ENCODE results near the gene ENPP7.

Gene ENPP7

DNA sequence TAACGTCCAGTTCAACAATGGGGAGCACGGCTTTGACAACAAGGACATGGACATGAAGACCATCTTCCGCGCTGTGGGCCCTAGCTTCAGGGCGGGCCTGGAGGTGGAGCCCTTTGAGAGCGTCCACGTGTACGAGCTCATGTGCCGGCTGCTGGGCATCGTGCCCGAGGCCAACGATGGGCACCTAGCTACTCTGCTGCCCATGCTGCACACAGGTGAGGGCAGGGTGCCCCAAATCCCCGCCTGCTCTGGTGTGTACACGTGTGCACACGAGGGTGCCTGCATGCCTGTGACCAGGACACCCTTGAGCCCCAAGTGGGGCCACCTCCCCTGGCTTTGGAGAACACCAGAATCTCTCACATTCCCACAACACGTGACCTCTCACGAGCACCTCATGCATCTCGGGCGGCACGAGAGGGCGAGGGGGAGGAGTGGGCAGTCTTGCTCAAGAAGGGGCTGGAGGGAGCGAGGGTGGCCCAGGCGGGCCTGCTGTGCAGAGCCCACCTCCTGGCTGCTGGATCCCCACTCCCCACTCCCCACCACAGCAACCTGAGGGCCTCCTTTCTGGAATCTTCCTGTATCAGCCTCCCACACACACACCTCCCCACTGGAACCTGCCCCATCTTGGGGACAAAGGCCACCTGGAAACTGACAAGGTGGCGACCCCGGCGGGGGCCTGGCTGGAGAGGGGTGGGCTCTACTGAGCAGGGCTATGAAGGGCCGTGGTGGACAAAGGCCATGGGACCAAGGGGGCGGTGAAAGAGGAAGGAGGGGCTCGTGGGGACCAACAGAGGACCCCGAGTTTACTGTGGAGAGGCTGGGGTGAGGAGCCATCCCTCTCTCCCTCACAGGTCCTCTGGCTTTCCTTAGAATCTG lies 6.5 kb downstream of the ENPP7 start:
- Histone ChIP-seq H3F3A (ENCODE audit: low read depth) (no peaks in the 10 kb centered on the region), H3K4me3 (ENCODE audit: low read length, poor library complexity, severe bottlenecking) (no peak overlapping the region), H3K4me2 (ENCODE audit: low read depth, low read length, poor library complexity, severe bottlenecking) (no peak overlapping the region), H3K4me1 (ENCODE audit: insufficient read depth, low read length, poor library complexity, severe bottlenecking) (peaks cover 3% of the 10 kb centered on the region), H3K9ac (ENCODE audit: low read depth, low read length, poor library complexity, severe bottlenecking) (no peak overlapping the region), H3K79me2 (ENCODE audit: insufficient read depth, low read length) (no peaks in the 10 kb centered on the region), H3K36me3 (ENCODE audit: insufficient read depth, low read length) (no peaks in the 10 kb centered on the region), H3K27me3 (ENCODE audit: insufficient read depth, low read length, poor library complexity, severe bottlenecking) (no peaks in the 10 kb centered on the region), H3K9me3 (ENCODE audit: insufficient read depth, low read depth, low read length) (no peaks in the 10 kb centered on the region), H3K9me2 (replicated peaks; ENCODE audit: low read depth, low read length) (no peaks in the 10 kb centered on the region), H2AFZ (ENCODE audit: low read length) (no peak overlapping the region), H4K20me1 (ENCODE audit: insufficient read depth, low read length, poor library complexity, severe bottlenecking) (no peaks in the 10 kb centered on the region)
- TF ChIP-seq EZH2phosphoT487 (IDR thresholded peaks at IDR 0.05; ENCODE audit: borderline replicate concordance) = no peak
- no peak for TF ChIP-seq CTCF (conservative IDR thresholded peaks at IDR 0.05; ENCODE audit: low read length)

DNA sequence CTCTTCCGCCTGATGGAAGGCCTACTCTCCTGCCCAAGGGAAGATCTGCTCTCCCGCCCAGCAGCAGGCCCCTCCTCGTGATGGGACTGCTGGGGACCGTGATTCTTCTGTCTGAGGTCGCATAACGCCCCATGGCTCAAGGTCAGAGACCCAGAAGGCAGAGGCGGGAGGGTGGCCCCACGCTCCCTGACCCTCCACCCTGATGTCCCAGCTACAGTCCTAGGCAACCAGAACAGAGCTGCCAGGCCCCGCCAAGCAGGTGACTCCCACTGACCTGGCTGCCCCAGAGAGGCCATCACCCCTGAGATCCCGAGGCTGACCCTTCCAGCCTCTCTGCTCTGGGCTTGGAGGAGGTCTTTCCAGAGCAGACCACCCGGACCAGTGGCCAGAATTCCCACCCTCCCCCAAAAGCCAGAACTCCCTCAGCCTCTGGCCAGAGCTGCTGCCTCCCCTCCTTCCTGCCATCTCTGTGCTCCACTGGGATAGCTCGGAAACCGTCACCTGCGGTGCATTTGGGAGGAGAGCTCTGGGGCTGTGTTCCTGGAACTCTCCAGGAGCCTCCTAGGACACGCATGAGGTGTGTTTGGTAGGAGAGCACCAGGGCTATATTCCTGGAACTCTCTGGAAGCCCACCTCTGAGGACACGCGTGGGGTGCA lies 7.3 kb downstream of the ENPP7 start:
- H4K20me1 ChIP-seq (ENCODE audit: insufficient read depth, low read length, poor library complexity, severe bottlenecking) = no peaks in the 10 kb centered on the region
- H3K9me2 ChIP-seq (replicated peaks; ENCODE audit: low read depth, low read length) = no peaks in the 10 kb centered on the region
- H3K36me3 ChIP-seq (ENCODE audit: insufficient read depth, low read length) = no peaks in the 10 kb centered on the region
- H3K79me2 ChIP-seq (ENCODE audit: insufficient read depth, low read length) = no peaks in the 10 kb centered on the region
- no peaks in the 10 kb centered on the region for H3K9me3 ChIP-seq (ENCODE audit: insufficient read depth, low read depth, low read length)
- H3F3A ChIP-seq (ENCODE audit: low read depth) = no peaks in the 10 kb centered on the region
- H3K4me3 ChIP-seq (ENCODE audit: low read length, poor library complexity, severe bottlenecking) = no peak overlapping the region
- H3K4me1 ChIP-seq (ENCODE audit: insufficient read depth, low read length, poor library complexity, severe bottlenecking) = peaks cover 4% of the 10 kb centered on the region
- H3K27me3 ChIP-seq (ENCODE audit: insufficient read depth, low read length, poor library complexity, severe bottlenecking) = no peaks in the 10 kb centered on the region
- no peak overlapping the region for H2AFZ ChIP-seq (ENCODE audit: low read length)
- no peak overlapping the region for H3K9ac ChIP-seq (ENCODE audit: low read depth, low read length, poor library complexity, severe bottlenecking)
- no peak overlapping the region for H3K4me2 ChIP-seq (ENCODE audit: low read depth, low read length, poor library complexity, severe bottlenecking)
- TF ChIP-seq CTCF (conservative IDR thresholded peaks at IDR 0.05; ENCODE audit: low read length) (no peak), EZH2phosphoT487 (IDR thresholded peaks at IDR 0.05; ENCODE audit: borderline replicate concordance) (no peak)

- Histone ChIP-seq H3F3A (ENCODE audit: low read depth) (no peaks in the 10 kb centered on the region), H2AFZ (ENCODE audit: low read length) (no peak overlapping the region), H3K79me2 (ENCODE audit: insufficient read depth, low read length) (no peaks in the 10 kb centered on the region), H4K20me1 (ENCODE audit: insufficient read depth, low read length, poor library complexity, severe bottlenecking) (no peaks in the 10 kb centered on the region), H3K9me2 (replicated peaks; ENCODE audit: low read depth, low read length) (no peaks in the 10 kb centered on the region), H3K9ac (ENCODE audit: low read depth, low read length, poor library complexity, severe bottlenecking) (no peak overlapping the region), H3K4me3 (ENCODE audit: low read length, poor library complexity, severe bottlenecking) (no peak overlapping the region), H3K9me3 (ENCODE audit: insufficient read depth, low read depth, low read length) (no peaks in the 10 kb centered on the region), H3K4me1 (ENCODE audit: insufficient read depth, low read length, poor library complexity, severe bottlenecking) (peaks cover 4% of the 10 kb centered on the region), H3K36me3 (ENCODE audit: insufficient read depth, low read length) (no peaks in the 10 kb centered on the region), H3K4me2 (ENCODE audit: low read depth, low read length, poor library complexity, severe bottlenecking) (no peak overlapping the region), H3K27me3 (ENCODE audit: insufficient read depth, low read length, poor library complexity, severe bottlenecking) (no peaks in the 10 kb centered on the region)
- TF ChIP-seq CTCF (conservative IDR thresholded peaks at IDR 0.05; ENCODE audit: low read length) = no peak
- no peak for TF ChIP-seq EZH2phosphoT487 (IDR thresholded peaks at IDR 0.05; ENCODE audit: borderline replicate concordance)
Measured at GRCh38 chr17:79738643-79739042, 7.9 kb downstream of the ENPP7 start.
